Measurements from ENCODE around the gene ADCY5. TPM values are rescaled to one million over a fixed set of nuclear protein-coding genes. Genes with fewer than 3 reads are reported as not detected.

The ADCY5 gene
- total and polyA plus RNA-seq, 10 donors = 1.7 to 20.6 (median 11.7) TPM

- no peaks in the 10 kb centered on the region for H3K9me3 ChIP-seq
- H3K27me3 ChIP-seq (replicated peaks in 1 of 7) = no peaks in the 10 kb centered on the region
- 78 to 92% (median 90%) methylated on average over 4 of the region's 4 CpGs for WGBS, 5 donors
- no peak overlapping the region for H3K4me3 ChIP-seq
- DNase-seq = peak; percentile 65
- intact Hi-C loops (cut with DNase I; ENCODE audit: low total_unique reads) = no loop called here
- peaks cover 0 to 17% (median 3%) of the 10 kb centered on the region in 6 donors for H3K4me1 ChIP-seq
- peak overlapping the region in 5 of 8 donors; percentile 2 to 79 (median 76) for H3K27ac ChIP-seq
- H3K36me3 ChIP-seq = no peaks in the 10 kb centered on the region
- no peak for TF ChIP-seq CTCF (IDR thresholded peaks at IDR 0.05 in 8 of 11, conservative IDR thresholded peaks at IDR 0.05 in 3 of 11)
- TF ChIP-seq POLR2A (IDR thresholded peaks at IDR 0.05) = no peak
- TF ChIP-seq POLR2AphosphoS5 (IDR thresholded peaks at IDR 0.05) = peak in 1 of 3 donors; percentile 27
Measured at GRCh38 chr3:123416173-123416572, 32.7 kb downstream of the ADCY5 start.

GRCh38 chr3:123414973-123415775, 33.7 kb downstream of the ADCY5 start:
- peaks cover 0 to 15% (median 0%) of the 10 kb centered on the region in 6 donors for H3K4me1 ChIP-seq
- no peaks in the 10 kb centered on the region for H3K9me3 ChIP-seq
- no peak for TF ChIP-seq POLR2A (IDR thresholded peaks at IDR 0.05)
- H3K27me3 ChIP-seq (replicated peaks in 1 of 7) = no peaks in the 10 kb centered on the region
- DNase-seq = peak; percentile 65
- intact Hi-C loops (cut with DNase I; ENCODE audit: low total_unique reads) = no loop called here
- peak overlapping the region in 5 of 8 donors; percentile 66 to 79 (median 76) for H3K27ac ChIP-seq
- WGBS, 5 donors = 75 to 88% (median 85%) methylated on average over 13 to 18 of the region's 18 CpGs
- peak overlapping the region in 1 of 8 donors; percentile 6 for H3K4me3 ChIP-seq
- H3K36me3 ChIP-seq = no peaks in the 10 kb centered on the region

- Histone ChIP-seq H3K27me3 (replicated peaks in 1 of 7) (peaks cover 0 to 9% (median 0%) of the 10 kb centered on the region in 7 donors), H3K36me3 (no peaks in the 10 kb centered on the region), H3K4me3 (no peak overlapping the region), H3K9me3 (no peaks in the 10 kb centered on the region), H3K4me1 (peaks cover 0 to 19% (median 1%) of the 10 kb centered on the region in 6 donors), H3K27ac (peak overlapping the region in 7 of 8 donors; percentile 32 to 79 (median 71))
- DNase-seq = peak; percentile 66
- 68 to 76% (median 71%) methylated on average over 21 of the region's 21 CpGs for WGBS, 5 donors
- no peak for TF ChIP-seq POLR2A (IDR thresholded peaks at IDR 0.05)
- peak; percentile 51 to 58 (median 57) for TF ChIP-seq POLR2AphosphoS5 (IDR thresholded peaks at IDR 0.05)
- TF ChIP-seq CTCF (IDR thresholded peaks at IDR 0.05 in 8 of 11, conservative IDR thresholded peaks at IDR 0.05 in 3 of 11) = no peak
- intact Hi-C loops (cut with DNase I; ENCODE audit: low total_unique reads) = no loop called here
Measured at GRCh38 chr3:123412811-123413604, 35.9 kb downstream of the ADCY5 start.

GRCh38 chr3:123412076-123412475, 36.8 kb downstream of the ADCY5 start:
- intact Hi-C loops (cut with DNase I; ENCODE audit: low total_unique reads) = no loop called here
- WGBS, 5 donors = 61 to 77% (median 69%) methylated on average over 9 of the region's 9 CpGs
- Histone ChIP-seq H3K9me3 (no peaks in the 10 kb centered on the region), H3K4me3 (no peak overlapping the region), H3K27me3 (replicated peaks in 1 of 7) (peaks cover 0 to 9% (median 0%) of the 10 kb centered on the region in 7 donors), H3K36me3 (no peaks in the 10 kb centered on the region), H3K27ac (peak overlapping the region in 7 of 8 donors; percentile 32 to 79 (median 71)), H3K4me1 (peaks cover 0 to 19% (median 1%) of the 10 kb centered on the region in 6 donors)
- peak; percentile 59 for DNase-seq
- TF ChIP-seq POLR2AphosphoS5 (IDR thresholded peaks at IDR 0.05) = no peak
- TF ChIP-seq POLR2A (IDR thresholded peaks at IDR 0.05) = no peak
- no peak for TF ChIP-seq CTCF (IDR thresholded peaks at IDR 0.05 in 8 of 11, conservative IDR thresholded peaks at IDR 0.05 in 3 of 11)

Data from spleen (tissue), 11 donors.